Calu3 (cell line): ENCODE data around the gene LOXL1. TPM values are rescaled to one million over a fixed set of nuclear protein-coding genes. Genes with fewer than 3 reads are reported as not detected.

Experiments
- BruUV-seq: library from RNA; stranded (reverse); fragments of 400-500 nt; replicated peaks from 2 replicates; lab custom pipeline; 2021; lab: Mats Ljungman, UMichigan
- CTCF ChIA-PET: fragments of 300-600 bp; sonication (Branson Sonifier 250); formaldehyde crosslinking; loops from one replicate; lab custom pipeline; 2022; ENCODE audit warnings: antibody characterized with exemption; lab: Charles Lee
- DNase-seq: peaks from one replicate; pipeline ENCODE4 v3.0.0; 2022
- H3K27ac Mint-ChIP-seq: one replicate; pipeline ENCODE4 v1.8.0; 2022; ENCODE audit warnings: mixed read lengths; ENCODE audit not compliant: unreplicated experiment
- H3K27me3 Mint-ChIP-seq: one replicate; pipeline ENCODE4 v1.8.0; 2022; ENCODE audit warnings: mixed read lengths; ENCODE audit not compliant: unreplicated experiment
- H3K36me3 Mint-ChIP-seq: one replicate; pipeline ENCODE4 v1.8.0; 2022; ENCODE audit warnings: mild to moderate bottlenecking, moderate library complexity, mixed read lengths; ENCODE audit not compliant: insufficient read depth, unreplicated experiment
- H3K4me1 Mint-ChIP-seq: one replicate; pipeline ENCODE4 v1.8.0; 2022; ENCODE audit warnings: mild to moderate bottlenecking, low read depth, mixed read lengths; ENCODE audit not compliant: unreplicated experiment
- H3K4me3 Mint-ChIP-seq: one replicate; pipeline ENCODE4 v1.8.0; 2022; ENCODE audit warnings: mild to moderate bottlenecking, low read depth, moderate library complexity, mixed read lengths; ENCODE audit not compliant: unreplicated experiment
- H3K9me3 Mint-ChIP-seq: one replicate; pipeline ENCODE4 v1.8.0; 2022; ENCODE audit warnings: low read depth, mixed read lengths; ENCODE audit not compliant: unreplicated experiment
- intact Hi-C: fragments of 100-400 bp; cut with micrococcal nuclease; formaldehyde crosslinking; loops from one replicate; pipeline ENCODE4 v1.10.0; 2022; ENCODE audit not compliant: unreplicated experiment
- total RNA-seq: library from RNA; stranded (reverse); gene quantifications from 2 replicates; pipeline ENCODE4 v1.2.3, GENCODE V29; 2022
- TF ChIP-seq, protein P1 (sequence below): fragments of 200-600 bp; IDR thresholded peaks from one replicate; pipeline ENCODE4 v1.8.0; 2022; ENCODE audit warnings: antibody characterized with exemption; ENCODE audit not compliant: unreplicated experiment

The LOXL1 gene
- total RNA-seq, 1 experiment from 2014 or later = 2.1 TPM

DNA sequence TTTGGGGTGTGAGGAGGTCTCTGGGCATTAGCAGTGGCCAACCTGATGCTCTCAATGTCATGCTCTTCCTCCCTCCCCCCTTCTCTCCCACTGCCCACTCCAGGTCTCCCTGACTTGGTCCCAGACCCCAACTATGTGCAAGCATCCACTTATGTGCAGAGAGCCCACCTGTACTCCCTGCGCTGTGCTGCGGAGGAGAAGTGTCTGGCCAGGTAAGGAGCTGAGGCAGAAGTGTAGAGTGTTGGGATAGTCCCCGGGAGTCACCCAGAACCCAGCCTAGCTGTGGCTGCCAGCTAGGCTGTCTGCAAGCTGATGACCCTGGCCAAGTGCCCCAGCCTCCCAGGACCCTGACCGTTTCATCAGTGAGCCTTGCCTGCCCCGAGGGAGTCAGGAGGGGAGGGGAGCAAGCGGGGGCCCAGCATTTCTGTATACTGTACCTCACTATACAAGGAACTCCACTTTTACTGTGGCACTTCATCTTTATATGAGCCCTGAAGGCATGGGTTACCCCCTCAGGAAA, 16.5 kb downstream of the LOXL1 start:
- intact Hi-C loops = no loop called here
- H3K27me3 Mint-ChIP-seq = no peaks in the 10 kb centered on the region
- peaks cover 22% of the 10 kb centered on the region for H3K4me1 Mint-ChIP-seq
- H3K27ac Mint-ChIP-seq = no peak overlapping the region
- CTCF ChIA-PET = no interaction called here
- no peak for DNase-seq
- H3K36me3 Mint-ChIP-seq = no peaks in the 10 kb centered on the region
- H3K4me3 Mint-ChIP-seq = no peak overlapping the region
- BruUV-seq = no TSS peak
- TF ChIP-seq, protein P1, sequence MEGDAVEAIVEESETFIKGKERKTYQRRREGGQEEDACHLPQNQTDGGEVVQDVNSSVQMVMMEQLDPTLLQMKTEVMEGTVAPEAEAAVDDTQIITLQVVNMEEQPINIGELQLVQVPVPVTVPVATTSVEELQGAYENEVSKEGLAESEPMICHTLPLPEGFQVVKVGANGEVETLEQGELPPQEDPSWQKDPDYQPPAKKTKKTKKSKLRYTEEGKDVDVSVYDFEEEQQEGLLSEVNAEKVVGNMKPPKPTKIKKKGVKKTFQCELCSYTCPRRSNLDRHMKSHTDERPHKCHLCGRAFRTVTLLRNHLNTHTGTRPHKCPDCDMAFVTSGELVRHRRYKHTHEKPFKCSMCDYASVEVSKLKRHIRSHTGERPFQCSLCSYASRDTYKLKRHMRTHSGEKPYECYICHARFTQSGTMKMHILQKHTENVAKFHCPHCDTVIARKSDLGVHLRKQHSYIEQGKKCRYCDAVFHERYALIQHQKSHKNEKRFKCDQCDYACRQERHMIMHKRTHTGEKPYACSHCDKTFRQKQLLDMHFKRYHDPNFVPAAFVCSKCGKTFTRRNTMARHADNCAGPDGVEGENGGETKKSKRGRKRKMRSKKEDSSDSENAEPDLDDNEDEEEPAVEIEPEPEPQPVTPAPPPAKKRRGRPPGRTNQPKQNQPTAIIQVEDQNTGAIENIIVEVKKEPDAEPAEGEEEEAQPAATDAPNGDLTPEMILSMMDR = no peak
- H3K9me3 Mint-ChIP-seq = no peaks in the 10 kb centered on the region

DNA sequence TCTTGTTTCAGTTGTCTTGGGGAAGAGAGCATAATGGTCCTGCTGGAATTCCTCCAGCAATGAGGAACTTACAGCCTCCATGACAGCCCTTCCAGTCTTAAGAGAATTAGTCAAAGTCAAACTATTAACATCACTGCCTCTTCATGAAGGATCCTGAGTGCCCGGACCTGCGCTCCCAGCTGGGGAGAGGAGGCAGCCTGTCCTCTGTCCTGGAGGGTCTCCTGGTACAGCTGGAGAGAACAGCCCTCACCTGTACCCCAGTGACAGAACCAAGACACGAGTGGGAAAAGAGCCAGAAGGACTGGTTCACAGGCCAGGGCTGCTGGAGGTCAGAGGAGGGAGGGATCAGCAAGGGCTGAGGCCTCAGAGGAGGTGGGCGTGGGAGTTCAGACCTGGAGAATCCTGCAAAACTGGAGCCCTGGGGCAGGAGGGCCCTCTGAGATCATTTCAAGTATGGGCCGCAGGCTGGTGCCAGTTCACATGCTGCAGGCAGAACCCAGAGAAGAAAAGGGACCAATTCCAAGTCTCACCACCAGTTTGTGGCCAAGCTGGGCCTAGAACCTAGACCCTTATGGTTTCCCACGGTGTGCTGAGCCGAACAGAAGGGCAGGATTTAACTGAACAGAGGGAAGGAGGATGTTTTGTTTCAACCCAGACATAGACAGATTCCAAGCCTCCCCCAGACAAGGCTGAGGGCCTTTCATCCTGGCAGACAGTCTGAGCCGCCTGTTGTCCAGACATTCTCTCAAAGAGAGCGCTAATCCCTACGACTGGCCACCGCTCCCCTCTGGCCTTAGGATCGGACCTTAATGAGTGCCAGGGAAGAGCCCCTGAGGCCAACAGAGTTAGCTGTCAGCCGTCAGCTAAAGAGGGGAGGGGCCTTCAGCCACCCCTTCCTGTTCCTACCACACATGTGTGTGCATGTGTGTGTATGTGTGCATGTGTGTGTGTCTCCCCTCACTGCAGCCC, 18.2 kb downstream of the LOXL1 start:
- TF ChIP-seq, protein P1 = no peak
- intact Hi-C loops = no loop called here
- Mint-ChIP-seq H3K27ac (no peak overlapping the region), H3K27me3 (no peaks in the 10 kb centered on the region), H3K36me3 (no peaks in the 10 kb centered on the region), H3K4me3 (no peak overlapping the region), H3K9me3 (no peaks in the 10 kb centered on the region), H3K4me1 (peaks cover 22% of the 10 kb centered on the region)
- no TSS peak for BruUV-seq
- no peak for DNase-seq
- CTCF ChIA-PET = no interaction called here

DNA sequence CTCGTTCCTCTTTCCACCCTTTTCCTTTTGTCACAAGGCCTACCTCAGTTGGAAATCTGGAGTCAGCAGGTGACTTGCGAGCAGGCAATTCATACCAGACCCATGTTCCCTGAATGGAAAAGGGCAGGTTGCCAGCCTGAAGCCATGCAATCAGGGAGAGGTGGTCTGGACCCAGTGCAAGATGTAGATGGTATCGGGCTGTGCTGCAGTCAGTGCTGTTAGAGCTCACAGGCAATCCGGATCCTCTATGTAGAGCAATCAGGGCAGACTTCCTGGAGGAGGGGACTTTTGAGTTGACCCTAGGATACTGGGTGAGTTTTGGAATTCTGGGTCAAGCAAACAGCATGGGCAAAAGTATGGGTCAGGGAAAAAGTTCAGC, 18.9 kb downstream of the LOXL1 start:
- CTCF ChIA-PET = no interaction called here
- Mint-ChIP-seq H3K27ac (no peak overlapping the region), H3K9me3 (no peaks in the 10 kb centered on the region), H3K27me3 (no peaks in the 10 kb centered on the region), H3K36me3 (no peaks in the 10 kb centered on the region), H3K4me3 (no peak overlapping the region), H3K4me1 (peaks cover 19% of the 10 kb centered on the region)
- BruUV-seq = no TSS peak
- TF ChIP-seq, protein P1 = no peak
- no peak for DNase-seq
- intact Hi-C loops = no loop called here

DNA sequence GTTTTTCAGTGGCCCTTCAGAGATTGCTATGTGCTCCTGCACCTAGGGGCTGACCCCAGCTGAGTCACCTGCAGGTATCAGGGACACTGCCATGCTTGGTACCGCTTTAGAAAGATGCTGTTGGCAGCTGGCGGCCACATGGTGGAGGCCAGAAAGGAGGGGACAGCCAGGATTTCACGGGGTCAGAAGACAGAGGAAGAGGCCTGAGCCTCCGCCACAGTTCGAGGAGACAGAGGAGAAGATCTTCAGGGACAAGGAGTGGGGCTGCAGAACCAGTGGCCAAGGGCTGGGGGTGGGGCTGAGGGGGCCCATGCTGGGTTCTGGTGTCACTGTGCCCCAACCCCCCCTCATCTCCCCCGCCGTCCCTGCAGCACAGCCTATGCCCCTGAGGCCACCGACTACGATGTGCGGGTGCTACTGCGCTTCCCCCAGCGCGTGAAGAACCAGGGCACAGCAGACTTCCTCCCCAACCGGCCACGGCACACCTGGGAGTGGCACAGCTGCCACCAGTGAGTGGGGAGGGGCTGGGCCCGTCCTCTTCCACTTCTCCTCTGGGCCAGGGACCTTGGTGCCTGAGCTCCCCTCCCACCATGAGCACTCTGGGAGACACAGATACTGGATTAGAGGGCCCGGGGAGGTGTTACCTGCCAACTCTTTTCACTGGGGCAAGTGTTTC, 19.9 kb downstream of the LOXL1 start:
- TF ChIP-seq, protein P1 = no peak
- no TSS peak for BruUV-seq
- Mint-ChIP-seq H3K27ac (no peak overlapping the region), H3K27me3 (no peaks in the 10 kb centered on the region), H3K4me3 (no peak overlapping the region), H3K36me3 (no peaks in the 10 kb centered on the region), H3K4me1 (peaks cover 22% of the 10 kb centered on the region), H3K9me3 (no peaks in the 10 kb centered on the region)
- intact Hi-C loops = no loop called here
- no peak for DNase-seq
- CTCF ChIA-PET = no interaction called here
